NCI-H2227 (cell line): ENCODE results near the gene SLC25A33.

ENCODE experiments used
- DNase-seq: peaks from one replicate; lab custom pipeline; 2025; ENCODE audit not compliant: unreplicated experiment; lab: John Stamatoyannopoulos, UW

Gene SLC25A33

GRCh38 chr1:9586147-9586766, 47.0 kb downstream of the SLC25A33 start:
- DNase-seq = no peak

- DNase-seq = peak; percentile 97
These were observed 49.4 kb downstream of the SLC25A33 start, which contains the start of gene TMEM201 for GRCh38 chr1:9588551-9589143. Gene TMEM201, plus strand, starts transcription at chr1:9588911. Its CDS starts 20 bp downstream, at chr1:9588931.

GRCh38 chr1:9589144-9589718, 50.0 kb downstream of the SLC25A33 start:
- peak; percentile 68 for DNase-seq

GRCh38 chr1:9589719-9590157, 50.5 kb downstream of the SLC25A33 start:
- DNase-seq = no peak

DNA sequence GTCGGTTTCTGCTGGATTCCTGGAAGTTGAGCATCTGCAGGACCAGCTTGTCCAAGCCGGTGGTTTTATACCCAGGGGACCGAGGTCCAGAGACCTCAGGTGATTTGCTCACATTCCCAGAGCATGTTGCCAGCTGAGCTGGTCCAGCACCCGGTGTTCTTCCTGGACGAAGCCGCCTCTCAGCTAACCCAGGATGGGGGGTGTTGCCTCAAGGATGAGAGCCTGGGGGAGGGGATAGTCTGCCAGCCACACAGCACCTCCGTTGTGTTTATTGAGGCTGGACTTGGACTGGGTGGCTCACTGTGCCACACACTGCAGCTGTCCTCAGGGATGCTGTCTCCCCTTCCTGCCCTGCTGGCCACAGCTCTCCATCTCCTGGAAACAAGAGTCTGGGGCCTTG, 50.9 kb downstream of the SLC25A33 start:
- DNase-seq = no peak

DNA sequence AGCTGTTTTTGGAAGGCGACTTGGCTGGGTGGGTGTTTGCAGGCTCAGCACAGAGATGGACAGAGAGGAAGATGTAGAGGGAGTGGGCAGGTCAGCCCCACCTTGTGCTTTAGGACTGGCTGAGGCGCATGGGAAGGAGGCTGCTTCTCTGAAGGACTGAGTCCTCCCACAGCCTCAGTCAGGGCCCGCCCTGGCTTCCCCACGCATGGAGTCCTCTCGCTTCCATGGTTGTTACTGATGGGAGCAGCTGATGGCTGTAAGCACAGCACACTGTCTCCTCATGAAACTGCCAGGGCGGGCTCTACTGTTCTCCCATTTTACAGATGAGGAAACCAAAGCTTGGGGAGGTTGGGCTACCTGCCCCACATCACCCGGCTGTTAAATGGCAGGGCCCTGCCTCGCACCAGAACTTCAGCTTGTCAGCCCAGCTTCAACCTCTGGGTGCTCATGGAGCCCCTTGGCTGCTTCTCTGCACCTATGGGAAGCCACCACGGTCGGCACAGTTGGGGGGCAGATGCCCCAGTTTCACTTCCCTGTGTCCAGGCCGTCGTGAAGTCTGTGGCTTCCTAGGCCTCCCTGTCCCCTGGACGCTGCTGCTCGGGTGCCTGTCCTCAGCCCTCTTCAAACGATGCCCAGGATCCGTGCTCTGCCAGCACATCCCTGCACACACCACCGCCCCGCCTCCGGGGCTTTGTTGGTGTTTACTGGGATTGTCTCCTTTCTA, 51.8 kb downstream of the SLC25A33 start:
- DNase-seq = no peak

- peak; percentile 17 for DNase-seq
These were observed 52.6 kb downstream of the SLC25A33 start for GRCh38 chr1:9591669-9592509.

- DNase-seq = no peak
These were observed 53.3 kb downstream of the SLC25A33 start for GRCh38 chr1:9592510-9593075.

DNA sequence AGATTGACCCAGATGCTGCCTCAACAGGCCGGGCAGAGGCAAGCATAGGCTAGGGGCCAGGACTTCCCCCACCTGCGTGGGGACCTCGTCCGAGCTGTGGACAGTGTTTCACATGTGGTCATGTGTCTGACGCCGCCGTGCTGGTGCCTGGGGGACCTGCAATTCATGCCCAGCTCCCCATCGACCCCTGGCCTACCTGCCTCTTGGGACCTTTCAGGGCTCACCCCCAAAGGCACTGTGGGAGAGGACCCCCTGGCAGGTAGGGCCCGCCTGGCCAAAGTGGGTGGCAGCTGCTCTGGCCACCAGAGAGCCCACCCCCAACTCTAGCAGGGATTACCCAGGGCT, 53.9 kb downstream of the SLC25A33 start:
- DNase-seq = no peak

DNA sequence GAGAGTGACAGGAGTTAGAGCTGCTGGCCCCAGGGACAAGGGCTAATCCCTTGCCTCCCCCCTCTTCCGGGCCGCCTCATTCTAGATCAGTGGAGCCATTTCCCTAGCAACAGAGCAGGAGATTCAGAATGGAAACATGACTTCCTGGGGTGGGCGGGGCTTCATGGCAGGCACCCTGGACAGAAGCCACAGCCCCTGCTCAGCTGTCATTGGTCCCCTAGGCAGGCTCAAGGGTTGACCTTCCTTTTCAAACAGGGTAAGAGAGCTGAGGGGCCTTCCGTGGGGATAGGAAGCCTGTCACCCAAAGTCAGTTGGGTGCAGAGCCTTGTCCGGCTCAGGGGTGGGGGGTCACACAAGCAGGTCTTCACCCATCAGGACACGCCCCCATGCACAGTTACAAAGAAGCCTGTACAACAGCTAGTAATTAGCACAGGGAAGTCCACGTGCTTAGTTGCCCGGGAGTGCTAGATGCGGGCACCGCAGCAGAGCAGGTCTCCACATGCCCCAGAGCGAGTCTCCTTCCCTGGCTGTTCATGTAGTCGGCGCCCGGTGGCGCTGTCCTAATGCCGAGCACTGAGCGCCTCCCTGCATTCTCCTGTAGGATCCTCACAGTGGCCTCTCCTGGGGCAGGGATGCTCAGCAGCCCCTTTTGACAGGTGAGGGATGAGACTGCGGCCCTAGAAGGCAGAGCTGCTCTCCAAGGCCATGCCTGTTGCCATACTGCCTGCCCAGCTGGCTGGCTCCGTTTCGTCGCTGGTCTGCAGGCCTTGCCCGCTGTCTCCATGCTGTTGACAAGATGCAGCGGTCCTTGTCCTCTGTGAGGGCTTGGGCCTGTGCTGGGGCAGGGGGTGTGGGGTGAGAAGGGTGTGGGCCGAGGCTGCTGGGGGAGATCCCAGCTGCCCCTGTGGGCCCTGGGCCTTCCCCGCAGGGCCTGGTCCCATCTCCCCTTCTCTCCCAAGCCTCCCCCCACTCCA, 54.5 kb downstream of the SLC25A33 start:
- peak; percentile 84 for DNase-seq

- DNase-seq = no peak
These were observed 55.3 kb downstream of the SLC25A33 start for GRCh38 chr1:9594471-9595155.

GRCh38 chr1:9595156-9595967, 56.1 kb downstream of the SLC25A33 start:
- DNase-seq = no peak

DNA sequence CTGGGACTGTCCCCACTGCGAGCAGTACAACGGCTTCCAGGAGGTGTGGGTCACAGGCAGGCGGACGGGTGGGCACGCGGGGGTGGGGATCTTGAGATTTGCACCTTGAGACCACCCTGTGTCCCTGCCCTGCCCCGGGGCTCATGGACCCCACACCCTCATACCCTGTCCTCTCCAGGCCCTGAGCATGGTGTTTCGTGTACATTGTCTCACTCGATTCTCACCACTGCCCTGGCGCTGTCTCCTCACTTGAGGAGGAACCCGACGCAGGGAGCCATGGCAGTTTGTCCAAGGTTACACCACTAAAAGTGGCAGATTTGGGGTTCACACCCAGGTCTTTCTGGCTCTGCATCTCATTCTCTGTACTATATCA, 56.7 kb downstream of the SLC25A33 start:
- DNase-seq = no peak

- DNase-seq = peak; percentile 48
These were observed 57.3 kb downstream of the SLC25A33 start for GRCh38 chr1:9596415-9597123.

DNA sequence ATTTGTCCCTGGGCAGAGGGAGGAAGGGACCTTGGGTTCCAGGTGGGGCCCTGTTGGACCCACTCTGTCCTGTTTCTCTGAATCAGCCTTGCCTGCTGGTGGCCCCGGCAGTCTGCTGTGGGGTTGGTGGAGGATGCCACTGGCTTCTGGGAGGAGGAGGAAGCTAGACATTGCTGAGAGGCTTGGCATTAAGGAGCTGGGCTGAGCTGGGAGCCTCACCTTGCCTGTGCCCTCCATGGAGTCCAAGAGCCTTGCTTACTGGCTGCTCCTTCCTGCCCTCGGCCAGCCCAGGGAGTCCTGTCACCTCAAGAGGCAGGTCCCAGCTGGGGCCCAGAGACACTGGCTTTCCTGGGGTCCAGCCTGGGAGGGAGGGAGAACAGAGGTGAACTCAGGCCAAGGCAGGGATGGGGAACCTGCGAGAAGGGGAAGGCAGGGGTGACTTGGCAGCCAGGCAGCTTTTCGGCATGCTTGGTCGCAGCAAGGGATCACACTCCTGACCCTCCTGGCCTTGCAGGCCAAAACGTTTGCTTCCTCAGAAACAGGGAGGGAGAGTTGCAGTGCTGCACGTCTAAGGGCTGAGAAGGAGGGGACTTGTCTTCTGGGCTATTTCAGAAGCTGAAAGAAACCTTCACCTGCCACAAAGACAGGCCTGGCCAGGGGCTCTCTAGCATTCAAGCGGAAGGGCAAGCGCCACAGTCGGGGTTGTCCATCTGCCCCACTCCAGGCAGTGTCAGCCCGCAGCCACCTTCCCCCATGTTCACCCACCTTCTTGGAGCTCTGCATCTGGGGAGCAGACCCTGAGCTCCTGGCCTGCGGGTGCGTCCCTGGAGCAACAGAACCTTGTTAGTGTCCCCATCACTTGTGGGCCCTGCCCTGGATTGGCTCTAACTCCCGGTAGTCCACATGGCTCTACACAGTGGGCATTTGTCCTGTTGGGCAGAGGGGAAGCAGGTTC, 58.4 kb downstream of the SLC25A33 start:
- no peak for DNase-seq

DNA sequence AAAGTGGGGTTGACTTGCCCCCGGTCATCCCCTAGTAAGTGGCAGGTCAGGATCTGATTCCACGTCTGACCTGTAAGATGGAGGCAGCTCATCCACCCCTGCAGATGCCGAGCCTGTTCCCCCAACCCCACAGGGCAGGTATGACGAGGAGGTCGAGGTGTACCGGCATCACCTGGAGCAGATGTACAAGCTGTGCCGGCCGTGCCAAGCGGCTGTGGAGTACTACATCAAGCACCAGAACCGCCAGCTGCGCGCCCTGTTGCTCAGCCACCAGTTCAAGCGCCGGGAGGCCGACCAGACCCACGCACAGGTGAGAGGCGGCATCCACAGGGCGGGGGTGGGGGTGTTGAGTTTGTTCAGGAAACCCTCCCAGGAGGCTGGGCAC, 59.0 kb downstream of the SLC25A33 start:
- DNase-seq = no peak
